HFFc6 (cell line): Measurements from ENCODE around the gene FEM1C. TPM values are rescaled to one million over a fixed set of nuclear protein-coding genes. Genes with fewer than 3 reads are reported as not detected.
A peak's percentile ranks its signal among the peaks of the same experiment; 100 is the strongest.

ENCODE experiments used
- DNase-seq: peaks from one replicate; pipeline ENCODE4 v3.0.0-alpha.2; 2018
- H3K27ac Mint-ChIP-seq: 2 replicates; pipeline ENCODE4 v1.8.0; 2020; ENCODE audit warnings: mild to moderate bottlenecking, mixed read lengths
- H3K27me3 Mint-ChIP-seq: 2 replicates; pipeline ENCODE4 v1.8.0; 2021; ENCODE audit warnings: mild to moderate bottlenecking, moderate library complexity, mixed read lengths; ENCODE audit not compliant: insufficient read depth
- H3K36me3 Mint-ChIP-seq: 2 replicates; pipeline ENCODE4 v1.8.0; 2021; ENCODE audit warnings: low read depth, mixed read lengths
- H3K4me1 Mint-ChIP-seq: 2 replicates; pipeline ENCODE4 v1.8.0; 2020; ENCODE audit warnings: low read depth, mixed read lengths
- H3K4me3 Mint-ChIP-seq: 2 replicates; pipeline ENCODE4 v1.8.0; 2020; ENCODE audit warnings: mild to moderate bottlenecking, moderate library complexity, mixed read lengths
- H3K9me3 Mint-ChIP-seq: 2 replicates; pipeline ENCODE4 v1.8.0; 2020; ENCODE audit warnings: mild to moderate bottlenecking, mixed read lengths
- total RNA-seq, 6 experiments: library from RNA; stranded (reverse); fragmentation: NEBNext Ultra II Directional; extraction: Animal tissue kit (Norgen Biotek cat#: 25700); gene quantifications; 2 replicates in 1 of 6; 3 replicates in 5 of 6; pipeline ENCODE4 v1.2.3, GENCODE V29; 2021
- TF ChIP-seq, protein P1 (sequence below): fragments of 200-600 bp; sonication (generic); IDR thresholded peaks from 2 replicates; pipeline ENCODE4 v1.5.0; 2021; ENCODE audit warnings: antibody characterized with exemption, mild to moderate bottlenecking

Gene FEM1C
- total RNA-seq, 6 experiments from 2014 or later, result 12.1 to 15.9 (median 14.9) TPM

DNA sequence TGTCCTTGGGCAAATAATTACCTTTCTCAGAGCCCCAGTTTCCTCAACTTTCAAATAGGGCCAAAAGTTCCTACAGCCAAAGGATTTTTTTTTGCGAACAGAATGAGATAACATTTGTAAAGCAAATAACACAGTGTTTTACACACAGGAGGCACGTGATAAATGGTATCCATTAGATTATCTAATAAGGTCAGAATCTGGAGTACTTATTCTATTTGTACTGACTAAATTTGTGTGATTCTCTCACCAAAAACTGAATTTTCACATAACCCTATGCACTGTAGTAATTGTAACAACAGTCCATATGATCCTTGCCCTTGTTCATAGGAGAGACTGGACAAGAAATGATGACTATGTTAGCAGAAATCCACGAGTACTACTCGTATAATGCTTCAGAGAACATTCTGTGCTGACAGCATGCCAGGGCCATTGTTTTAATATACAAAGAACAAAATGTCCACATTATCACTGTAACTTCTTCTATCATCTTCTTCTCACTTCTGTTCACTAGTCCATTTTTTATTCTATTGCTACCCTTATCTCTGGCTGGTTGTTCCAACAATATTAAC is 13.9 kb upstream of the FEM1C start:
- H3K36me3 Mint-ChIP-seq, result peaks cover 12% of the 10 kb centered on the region; the same call in 1 of the 2 replicates
- H3K27me3 Mint-ChIP-seq, result no peaks in the 10 kb centered on the region; the same call in 1 of the 2 replicates
- no peak for DNase-seq
- no peaks in the 10 kb centered on the region for H3K9me3 Mint-ChIP-seq
- H3K4me1 Mint-ChIP-seq, result peaks cover 59% of the 10 kb centered on the region
- TF ChIP-seq, protein P1, sequence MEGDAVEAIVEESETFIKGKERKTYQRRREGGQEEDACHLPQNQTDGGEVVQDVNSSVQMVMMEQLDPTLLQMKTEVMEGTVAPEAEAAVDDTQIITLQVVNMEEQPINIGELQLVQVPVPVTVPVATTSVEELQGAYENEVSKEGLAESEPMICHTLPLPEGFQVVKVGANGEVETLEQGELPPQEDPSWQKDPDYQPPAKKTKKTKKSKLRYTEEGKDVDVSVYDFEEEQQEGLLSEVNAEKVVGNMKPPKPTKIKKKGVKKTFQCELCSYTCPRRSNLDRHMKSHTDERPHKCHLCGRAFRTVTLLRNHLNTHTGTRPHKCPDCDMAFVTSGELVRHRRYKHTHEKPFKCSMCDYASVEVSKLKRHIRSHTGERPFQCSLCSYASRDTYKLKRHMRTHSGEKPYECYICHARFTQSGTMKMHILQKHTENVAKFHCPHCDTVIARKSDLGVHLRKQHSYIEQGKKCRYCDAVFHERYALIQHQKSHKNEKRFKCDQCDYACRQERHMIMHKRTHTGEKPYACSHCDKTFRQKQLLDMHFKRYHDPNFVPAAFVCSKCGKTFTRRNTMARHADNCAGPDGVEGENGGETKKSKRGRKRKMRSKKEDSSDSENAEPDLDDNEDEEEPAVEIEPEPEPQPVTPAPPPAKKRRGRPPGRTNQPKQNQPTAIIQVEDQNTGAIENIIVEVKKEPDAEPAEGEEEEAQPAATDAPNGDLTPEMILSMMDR, result no peak
- peak overlapping the region; percentile 88 for H3K27ac Mint-ChIP-seq
- H3K4me3 Mint-ChIP-seq, result peak overlapping the region; percentile 18

- Mint-ChIP-seq H3K9me3 (no peaks in the 10 kb centered on the region), H3K4me3 (peak overlapping the region; percentile 1; the same call in 1 of the 2 replicates), H3K36me3 (peaks cover 12% of the 10 kb centered on the region; the same call in 1 of the 2 replicates), H3K4me1 (peaks cover 66% of the 10 kb centered on the region), H3K27ac (peak overlapping the region; percentile 88), H3K27me3 (no peaks in the 10 kb centered on the region; the same call in 1 of the 2 replicates)
- no peak for DNase-seq
- TF ChIP-seq, protein P1, result no peak
Observed at GRCh38 chr5:115557667-115558387, 13.3 kb upstream of the FEM1C start.

- no peak overlapping the region for H3K27ac Mint-ChIP-seq
- DNase-seq, result no peak
Observed at GRCh38 chr5:115556276-115556675, 11.7 kb upstream of the FEM1C start.

DNA sequence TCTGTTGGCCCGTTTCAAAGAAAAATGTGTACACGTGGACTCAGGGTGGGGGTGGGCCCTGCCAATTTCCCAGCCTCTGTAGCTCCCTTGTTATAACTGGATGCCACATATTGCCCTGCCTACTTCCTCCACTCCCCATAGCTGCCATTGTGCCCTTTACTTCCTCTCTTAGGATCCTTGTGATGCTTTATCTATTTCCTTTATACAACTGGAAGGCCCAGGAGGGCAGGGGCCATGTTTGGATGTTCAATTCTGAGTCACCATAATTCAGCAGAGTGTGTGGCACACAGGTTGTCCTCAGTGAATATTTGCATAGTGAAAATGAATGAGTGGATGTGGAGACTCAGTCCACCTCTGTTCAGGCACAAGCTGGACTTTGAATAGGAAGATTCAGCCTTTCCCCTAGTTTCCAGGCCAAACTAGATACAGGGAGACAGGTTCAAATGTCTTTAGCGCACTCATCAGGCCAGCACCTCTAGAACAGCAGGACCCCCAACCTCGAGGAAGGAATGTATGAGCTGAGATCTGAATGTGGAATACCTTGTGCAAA is 10.6 kb upstream of the FEM1C start:
- Mint-ChIP-seq H3K27me3 (no peaks in the 10 kb centered on the region; the same call in 1 of the 2 replicates), H3K4me3 (no peak overlapping the region), H3K27ac (no peak overlapping the region), H3K4me1 (peaks cover 83% of the 10 kb centered on the region), H3K9me3 (no peaks in the 10 kb centered on the region), H3K36me3 (0 out of 2 replicates have a peak, but pooled peaks cover 4% of the 10 kb centered on the region)
- TF ChIP-seq, protein P1, result no peak
- no peak for DNase-seq

More at GRCh38 chr5:115556276-115556675, 11.7 kb upstream of the FEM1C start:
- TF ChIP-seq, protein P1, result no peak
- Mint-ChIP-seq H3K9me3 (no peaks in the 10 kb centered on the region), H3K4me3 (no peak overlapping the region), H3K36me3 (peaks cover 10% of the 10 kb centered on the region; the same call in 1 of the 2 replicates), H3K27me3 (no peaks in the 10 kb centered on the region; the same call in 1 of the 2 replicates), H3K4me1 (peaks cover 81% of the 10 kb centered on the region)

- H3K4me3 Mint-ChIP-seq, result no peak overlapping the region
- no peak for DNase-seq
Observed at GRCh38 chr5:115553082-115553481, 8.5 kb upstream of the FEM1C start.

More at GRCh38 chr5:115553082-115553481, 8.5 kb upstream of the FEM1C start:
- no peaks in the 10 kb centered on the region for H3K9me3 Mint-ChIP-seq
- H3K27ac Mint-ChIP-seq, result peak overlapping the region; percentile 39; the same call in 1 of the 2 replicates
- TF ChIP-seq, protein P1, result no peak
- H3K4me1 Mint-ChIP-seq, result peaks cover 62% of the 10 kb centered on the region
- H3K27me3 Mint-ChIP-seq, result no peaks in the 10 kb centered on the region; the same call in 1 of the 2 replicates
- H3K36me3 Mint-ChIP-seq, result no peaks in the 10 kb centered on the region
